HG03280 (cell line): ENCODE data around the gene HPSE2.
A peak's percentile ranks its signal among the peaks of the same experiment; 100 is the strongest.
"Not testable (repeated sequence)": the region's sequence is repeated elsewhere in the genome, so short reads cannot be mapped to it uniquely, and the experiment has no call there.

Source experiments
- ATAC-seq: cut with Tn5 transposase; IDR thresholded peaks from one replicate; pipeline ENCODE4 v1.9.1; 2021; ENCODE audit warnings: mild to moderate bottlenecking, moderate library complexity; ENCODE audit not compliant: unreplicated experiment

Gene HPSE2

GRCh38 chr10:99235658-99236626 is at the start of gene HPSE2:
Gene HPSE2 (minus strand): TSS chr10:99235852.
- ATAC-seq = no peak

DNA sequence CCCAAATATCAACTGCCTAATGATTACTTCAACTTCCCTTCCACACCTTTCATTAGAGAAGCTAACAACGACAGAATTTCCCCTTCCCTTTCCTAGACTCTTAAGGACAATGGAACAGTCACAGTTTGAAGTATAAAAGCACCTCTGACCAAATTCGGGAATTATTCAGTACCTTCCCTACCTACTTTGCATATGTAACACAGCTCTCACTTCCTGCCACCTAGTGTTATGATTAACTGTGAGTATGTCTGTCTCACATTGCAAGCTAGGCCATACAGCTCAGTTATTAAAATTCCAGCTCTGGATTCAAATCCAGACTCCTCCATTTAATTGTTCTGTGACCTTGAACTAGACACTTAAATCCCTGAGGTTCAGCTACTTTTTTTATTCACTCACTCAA is 44.8 kb upstream of the HPSE2 start:
- ATAC-seq = peak; percentile 53

DNA sequence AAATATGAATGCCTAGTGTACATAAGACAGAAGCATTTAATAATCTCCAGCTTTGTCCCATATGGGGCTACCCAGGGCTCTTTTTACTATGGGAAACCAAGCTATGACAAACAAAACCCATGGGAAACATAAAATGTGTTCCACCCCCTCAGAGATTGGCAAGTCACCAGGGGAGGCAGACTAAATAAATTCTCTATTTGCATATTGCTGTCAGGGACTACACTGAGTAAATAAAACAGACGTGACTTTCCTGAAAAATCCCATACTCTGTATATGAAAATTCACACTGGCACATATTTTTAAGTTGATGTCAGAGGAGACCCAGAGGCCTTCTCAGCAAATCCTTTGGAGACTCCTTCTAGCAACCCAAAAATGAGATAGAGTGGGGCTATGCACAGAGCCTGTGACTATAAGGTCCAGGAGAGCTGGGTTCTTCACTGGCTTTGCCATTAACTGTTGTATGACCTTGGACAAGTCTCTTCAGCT is 44.0 kb upstream of the HPSE2 start:
- ATAC-seq = no peak

DNA sequence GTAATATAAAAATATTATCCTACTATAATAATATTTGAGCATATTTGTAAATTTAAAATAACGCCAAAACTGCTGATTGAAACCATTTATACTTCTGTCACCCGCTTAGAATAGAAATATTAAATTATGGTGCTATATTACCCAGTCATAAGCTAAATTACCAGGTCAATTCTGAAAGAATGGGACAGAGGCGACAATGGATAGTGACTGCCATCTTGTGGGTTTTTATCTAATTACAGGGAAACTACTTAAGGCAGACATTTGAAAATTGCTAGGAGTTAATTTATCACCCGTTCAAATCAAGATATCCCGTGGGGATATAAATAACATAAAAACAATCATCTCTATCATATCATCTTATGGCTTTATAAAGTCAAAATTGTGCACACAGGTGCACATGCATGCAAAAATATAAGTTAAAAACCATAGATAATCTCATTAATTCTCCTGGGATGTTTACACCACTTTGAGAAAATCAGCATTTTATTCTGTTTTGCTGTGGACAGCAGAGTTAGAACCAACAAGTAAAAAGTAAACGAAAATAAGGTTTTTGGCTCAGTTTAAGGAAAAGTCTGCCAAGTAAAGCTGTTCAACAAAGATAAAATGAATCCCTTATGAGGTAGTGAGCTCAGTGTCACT is 41.3 kb upstream of the HPSE2 start:
- no peak for ATAC-seq

- no peak for ATAC-seq
Measured at GRCh38 chr10:99266383-99266782, 30.7 kb upstream of the HPSE2 start.

DNA sequence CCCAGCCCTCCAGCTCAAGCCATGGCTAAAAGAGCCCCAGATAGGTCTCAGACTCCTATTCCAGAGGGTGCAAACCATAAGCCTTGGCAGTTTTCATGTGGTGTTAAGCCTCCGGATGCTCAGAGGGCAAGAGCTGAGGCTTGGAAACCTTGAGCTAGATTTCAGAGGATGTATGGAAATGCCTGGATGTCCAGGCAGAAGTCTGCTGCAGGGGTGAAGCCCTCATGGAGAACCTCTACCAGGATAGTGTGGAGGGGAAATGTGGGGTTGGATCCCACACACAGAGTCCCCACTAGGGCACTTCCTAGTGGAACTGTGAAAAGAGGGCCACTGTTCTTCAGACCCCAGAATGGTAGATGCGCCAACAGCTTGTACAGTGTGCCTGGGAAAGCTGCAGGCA is 13.2 kb upstream of the HPSE2 start:
- ATAC-seq = no peak

GRCh38 chr10:99247893-99248292 is 12.2 kb upstream of the HPSE2 start:
- not testable (repeated sequence) for ATAC-seq

- no peak for ATAC-seq
Measured at GRCh38 chr10:99236627-99237309, 1.1 kb upstream of the HPSE2 start.

DNA sequence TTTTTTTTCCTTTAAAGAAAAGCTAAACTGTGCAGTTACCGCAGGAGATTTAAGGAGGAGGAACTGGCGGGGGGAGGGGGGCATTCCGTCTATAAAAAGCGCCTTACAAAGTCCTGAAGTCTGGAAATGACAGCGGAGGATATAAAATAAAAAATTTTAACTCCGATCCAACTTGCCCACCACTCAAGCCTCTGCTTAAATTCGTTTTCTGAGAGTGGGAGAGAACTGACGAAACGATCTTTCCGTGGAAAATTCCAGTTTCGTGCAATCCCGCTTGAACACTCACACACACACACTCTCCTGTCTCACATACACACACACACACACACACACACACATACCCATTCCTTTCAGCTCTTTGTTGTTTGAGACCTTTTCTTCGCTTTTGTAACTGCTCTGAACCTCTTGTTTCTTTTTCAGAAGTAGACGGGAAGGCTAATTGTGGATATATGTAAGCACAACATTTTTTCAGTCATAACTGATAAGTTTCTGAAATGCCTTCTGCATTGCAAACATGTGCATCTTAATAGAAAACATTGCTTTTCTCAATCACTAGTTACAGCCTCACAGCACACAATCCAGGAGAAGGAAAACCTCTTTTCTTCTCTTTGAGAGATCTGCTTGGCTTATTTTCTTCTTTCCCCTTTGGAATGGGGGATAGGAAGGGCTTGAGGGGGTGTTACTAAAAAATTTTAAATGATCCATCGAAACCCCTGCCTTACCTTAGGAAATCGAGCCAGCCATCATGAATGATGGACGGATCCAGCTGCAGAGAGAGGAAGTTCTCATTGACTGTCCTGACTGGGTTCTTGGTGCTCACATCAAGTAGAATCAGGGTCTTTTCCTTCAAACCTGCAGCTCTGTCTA is 628 bp downstream of the HPSE2 start:
- ATAC-seq = no peak

- peak; percentile 91 for ATAC-seq
Measured at GRCh38 chr10:99234041-99234790, 1.4 kb downstream of the HPSE2 start.

DNA sequence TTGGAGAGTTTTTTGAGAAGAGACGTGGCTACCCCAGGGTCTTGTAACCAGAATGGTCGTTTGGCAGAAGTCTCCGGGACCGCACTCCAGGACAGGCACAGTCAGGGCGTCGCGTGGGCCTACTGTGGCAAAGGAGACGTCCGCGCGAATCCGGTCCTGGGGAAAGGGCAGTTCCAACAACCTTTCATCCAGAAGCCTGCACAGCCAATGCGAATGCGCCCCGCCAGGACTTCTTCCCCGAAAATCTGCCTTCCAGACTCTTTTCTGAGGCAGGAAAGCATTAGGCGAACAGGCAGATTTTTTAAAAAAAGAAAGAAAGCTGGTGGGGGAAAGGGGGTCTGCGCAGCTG is 2.0 kb downstream of the HPSE2 start:
- ATAC-seq = no peak

DNA sequence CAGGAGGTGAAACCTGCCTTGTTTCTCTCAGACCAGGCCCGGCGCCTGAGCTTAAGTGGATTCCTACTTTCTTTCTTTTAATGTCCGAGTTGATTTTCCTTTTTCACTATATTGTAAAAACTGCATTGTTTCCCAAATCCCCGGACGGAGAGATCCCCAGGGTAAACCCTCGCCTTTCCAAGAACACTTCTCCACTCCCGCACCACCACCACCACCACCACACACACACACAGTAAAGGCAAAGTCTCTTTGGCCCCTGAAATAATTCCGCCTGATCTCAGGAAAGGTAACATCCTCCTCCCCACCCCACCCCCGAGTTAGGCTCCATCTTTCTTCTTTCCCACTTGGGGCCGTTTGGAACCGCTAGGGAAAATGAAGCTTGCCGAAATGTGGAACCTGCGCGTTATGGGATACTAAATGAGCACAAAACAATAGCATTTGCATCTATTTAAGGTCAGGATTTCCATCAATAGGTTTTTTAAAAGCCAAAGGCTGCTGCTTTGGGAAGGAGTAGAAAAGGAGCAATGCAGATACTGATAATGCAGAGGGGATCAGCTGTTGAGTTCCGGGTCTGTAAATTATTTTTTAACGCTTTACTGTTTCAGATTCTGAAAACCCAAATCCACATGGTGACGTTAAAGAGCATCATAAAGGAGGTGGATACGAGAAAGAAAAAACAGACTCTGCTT is 2.5 kb downstream of the HPSE2 start:
- ATAC-seq = no peak

GRCh38 chr10:99232360-99232999 is 3.2 kb downstream of the HPSE2 start:
- ATAC-seq = no peak

- ATAC-seq = no peak
Measured at GRCh38 chr10:99224766-99225165, 10.9 kb downstream of the HPSE2 start.

DNA sequence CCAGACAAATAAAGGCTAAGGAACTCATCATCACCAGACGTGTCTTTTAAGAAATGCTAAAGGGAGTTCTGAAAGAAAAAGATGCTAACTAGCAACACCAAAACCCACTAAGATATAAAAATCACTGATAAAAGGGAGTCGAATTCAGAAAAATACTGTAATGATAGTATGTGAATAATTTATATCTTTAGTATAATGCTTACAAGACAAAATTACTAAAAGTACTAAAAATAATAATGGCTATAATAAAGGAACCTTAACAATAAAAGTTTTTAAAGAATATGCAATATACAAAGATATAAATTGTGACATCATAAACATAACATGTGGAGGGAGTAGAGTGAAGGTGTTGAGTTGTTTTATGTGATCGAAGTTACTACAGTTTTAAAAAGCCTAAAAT is 28.3 kb downstream of the HPSE2 start:
- ATAC-seq = no peak

- no peak for ATAC-seq
Measured at GRCh38 chr10:99203310-99203709, 32.3 kb downstream of the HPSE2 start.

DNA sequence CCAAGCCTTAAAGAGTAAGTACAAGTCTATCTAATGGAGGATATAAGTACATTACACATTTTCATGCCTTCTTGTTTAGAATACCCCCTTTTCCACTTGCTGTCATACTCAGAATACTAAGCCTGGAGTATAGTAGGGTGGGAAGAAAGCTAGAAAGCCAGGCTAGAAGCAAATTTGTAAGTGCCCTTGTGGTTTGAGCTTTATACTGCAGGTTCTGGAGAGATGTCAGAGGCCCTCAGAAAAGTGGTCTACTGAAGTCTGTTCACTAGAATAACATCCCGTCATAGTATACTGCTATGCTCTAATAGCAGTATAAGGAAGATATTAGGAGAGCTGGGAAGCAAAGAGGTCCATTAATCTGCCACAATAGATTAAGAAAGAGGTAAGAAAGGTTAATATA is 62.7 kb downstream of the HPSE2 start:
- no peak for ATAC-seq

GRCh38 chr10:99172128-99172738 is 63.4 kb downstream of the HPSE2 start:
- ATAC-seq = no peak
